Activated CD4-positive, alpha-beta memory T cell treated with anti-CD3 and anti-CD28 coated beads for 36 hours (primary cell): ENCODE results near the gene MOB4. TPM values are rescaled to one million over a fixed set of nuclear protein-coding genes. Genes with fewer than 3 reads are reported as not detected.
"Not testable (repeated sequence)": the region's sequence is repeated elsewhere in the genome, so short reads cannot be mapped to it uniquely, and the experiment has no call there.

Experiments used
- CTCF ChIA-PET: fragments of 350-600 bp; sonication (Branson Sonifier 250); formaldehyde crosslinking; loops from one replicate; lab custom pipeline; 2021; ENCODE audit warnings: antibody characterized with exemption, inconsistent platforms; lab: Charles Lee
- POLR2A ChIA-PET: fragments of 350-600 bp; sonication (Branson Sonifier 250); formaldehyde crosslinking; loops from one replicate; lab custom pipeline; 2021; ENCODE audit warnings: antibody characterized with exemption; lab: Charles Lee
- DNase-seq: peaks from one replicate; pipeline ENCODE4 v3.0.0-alpha.2; 2020
- H3K27ac Mint-ChIP-seq: one replicate; pipeline ENCODE4 v1.8.0; 2021; ENCODE audit warnings: mixed read lengths
- H3K27me3 Mint-ChIP-seq: one replicate; pipeline ENCODE4 v1.8.0; 2021; ENCODE audit warnings: mixed read lengths
- H3K36me3 Mint-ChIP-seq: one replicate; pipeline ENCODE4 v1.8.0; 2021; ENCODE audit warnings: mixed read lengths
- H3K4me1 Mint-ChIP-seq: one replicate; pipeline ENCODE4 v1.8.0; 2021; ENCODE audit warnings: low read depth, mixed read lengths
- H3K4me3 Mint-ChIP-seq: one replicate; pipeline ENCODE4 v1.8.0; 2021; ENCODE audit warnings: mild to moderate bottlenecking, mixed read lengths
- H3K9me3 Mint-ChIP-seq: one replicate; pipeline ENCODE4 v1.8.0; 2021; ENCODE audit warnings: mixed read lengths
- intact Hi-C: fragments of 100-400 bp; cut with micrococcal nuclease; formaldehyde crosslinking; loops from one replicate; pipeline ENCODE4 v1.15.1; 2023
- total RNA-seq, 2 experiments: library from RNA; stranded (reverse); gene quantifications; one replicate each; pipeline ENCODE4 v1.2.3, GENCODE V29; 2021

Gene MOB4
- total RNA-seq, 2 experiments from 2014 or later, result 18.9 to 19.5 TPM

- Mint-ChIP-seq H3K36me3 (peaks cover 10% of the 10 kb centered on the region), H3K4me1 (no peaks in the 10 kb centered on the region), H3K27me3 (no peaks in the 10 kb centered on the region), H3K9me3 (no peaks in the 10 kb centered on the region), H3K4me3 (no peak overlapping the region), H3K27ac (no peak overlapping the region)
- DNase-seq, result no peak
- intact Hi-C loops, result no loop called here
- ChIA-PET CTCF (no interaction called here), POLR2A (no interaction called here)
Measured at GRCh38 chr2:197555467-197555866, 39.6 kb downstream of the MOB4 start.

DNA sequence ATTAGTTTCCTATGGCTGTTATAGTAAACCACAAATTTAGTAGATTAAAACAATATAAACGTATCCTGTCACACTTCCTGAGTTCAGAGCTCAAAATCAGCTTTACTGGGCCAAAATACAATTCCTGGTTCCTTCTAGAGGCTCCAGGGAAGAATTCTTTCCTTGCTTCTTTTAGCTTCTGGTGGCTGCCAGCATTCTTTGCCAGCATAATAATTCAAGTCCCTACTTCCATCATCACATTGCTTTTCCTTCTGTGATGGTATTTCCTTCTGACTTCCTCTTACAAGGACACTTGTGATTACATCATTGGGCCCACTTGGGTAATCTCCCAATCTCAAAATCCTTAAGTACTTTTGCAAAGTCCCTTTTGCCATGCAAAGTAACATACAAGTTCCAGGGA is 40.6 kb downstream of the MOB4 start:
- no peaks in the 10 kb centered on the region for H3K27me3 Mint-ChIP-seq
- ChIA-PET CTCF (no interaction called here), POLR2A (no interaction called here)
- no peaks in the 10 kb centered on the region for H3K9me3 Mint-ChIP-seq
- no peaks in the 10 kb centered on the region for H3K4me1 Mint-ChIP-seq
- H3K4me3 Mint-ChIP-seq, result no peak overlapping the region
- peak overlapping the region; percentile 29 for H3K27ac Mint-ChIP-seq
- DNase-seq, result no peak
- intact Hi-C loops, result no loop called here
- H3K36me3 Mint-ChIP-seq, result peaks cover 10% of the 10 kb centered on the region

- H3K27ac Mint-ChIP-seq, result no peak overlapping the region
- intact Hi-C loops, result no loop called here
- no peaks in the 10 kb centered on the region for H3K27me3 Mint-ChIP-seq
- no peaks in the 10 kb centered on the region for H3K4me1 Mint-ChIP-seq
- H3K4me3 Mint-ChIP-seq, result no peak overlapping the region
- CTCF ChIA-PET, result no interaction called here
- H3K9me3 Mint-ChIP-seq, result peaks cover 5% of the 10 kb centered on the region
- peaks cover 14% of the 10 kb centered on the region for H3K36me3 Mint-ChIP-seq
- no peak for DNase-seq
- POLR2A ChIA-PET, result no interaction called here
Measured at GRCh38 chr2:197558393-197558792, 42.5 kb downstream of the MOB4 start.

GRCh38 chr2:197559681-197560080 is 43.8 kb downstream of the MOB4 start:
- no peaks in the 10 kb centered on the region for H3K27me3 Mint-ChIP-seq
- intact Hi-C loops, result no loop called here
- peaks cover 22% of the 10 kb centered on the region for H3K36me3 Mint-ChIP-seq
- ChIA-PET POLR2A (no interaction called here), CTCF (no interaction called here)
- H3K9me3 Mint-ChIP-seq, result peaks cover 5% of the 10 kb centered on the region
- no peaks in the 10 kb centered on the region for H3K4me1 Mint-ChIP-seq
- no peak overlapping the region for H3K27ac Mint-ChIP-seq
- no peak for DNase-seq
- no peak overlapping the region for H3K4me3 Mint-ChIP-seq

DNA sequence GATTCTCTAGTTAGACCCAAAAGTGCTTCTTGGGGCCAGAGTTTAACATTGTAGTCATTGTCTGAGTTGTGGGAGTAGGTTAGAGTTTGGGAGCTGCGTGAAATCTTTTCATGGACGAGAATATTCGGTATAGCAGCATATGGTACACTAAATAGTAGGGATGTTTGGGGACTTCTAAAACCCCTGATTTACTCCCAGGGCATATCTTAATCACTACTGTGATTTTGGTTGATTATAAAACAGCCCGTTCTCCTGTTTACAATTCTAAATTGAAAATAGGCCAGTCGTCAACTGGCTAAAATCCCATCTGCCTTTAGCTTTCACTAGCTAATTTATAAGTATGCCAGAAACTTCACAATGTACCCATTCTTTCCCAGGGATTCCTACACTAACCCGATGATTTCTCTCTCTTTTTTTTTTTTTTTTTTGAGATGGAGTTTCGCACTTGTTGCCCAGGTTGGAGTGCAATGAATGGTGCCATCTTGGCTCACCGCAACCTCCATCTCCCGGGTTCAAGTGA is 44.3 kb downstream of the MOB4 start:
- intact Hi-C loops, result no loop called here
- H3K4me3 Mint-ChIP-seq, result no peak overlapping the region

DNA sequence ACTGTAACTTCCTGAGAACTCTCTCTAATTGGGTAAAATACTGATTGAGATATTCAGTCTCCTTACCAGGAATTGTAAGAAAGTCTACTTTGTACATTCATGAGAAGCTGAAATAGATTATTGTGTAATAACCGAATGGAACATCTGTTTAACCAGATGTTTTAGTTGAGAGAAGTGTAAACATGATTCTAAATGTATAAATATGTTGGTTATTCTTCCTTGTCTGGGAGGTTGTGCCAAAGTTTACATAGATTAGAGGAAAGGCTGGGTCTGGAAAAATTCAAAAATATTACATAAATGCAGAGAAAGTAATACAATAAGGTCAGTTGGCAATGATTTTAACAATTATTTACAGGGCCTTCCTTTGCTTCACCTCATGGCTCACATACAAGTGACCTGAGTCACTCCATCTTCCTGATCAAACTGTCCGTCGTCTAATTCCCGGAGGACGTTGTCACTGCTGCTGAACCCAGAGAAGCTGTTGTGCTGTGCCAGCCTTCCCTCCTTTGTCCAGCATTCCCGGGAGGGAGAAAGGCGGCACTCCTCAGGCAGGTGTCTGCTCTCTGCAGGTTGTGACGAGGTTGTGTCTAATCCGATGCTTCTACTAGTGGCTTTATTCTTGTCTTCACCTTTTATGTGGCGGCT is 55.9 kb downstream of the MOB4 start:
- Mint-ChIP-seq H3K27me3 (no peaks in the 10 kb centered on the region), H3K4me3 (no peak overlapping the region), H3K27ac (no peak overlapping the region), H3K36me3 (peaks cover 26% of the 10 kb centered on the region), H3K4me1 (no peaks in the 10 kb centered on the region), H3K9me3 (peaks cover 31% of the 10 kb centered on the region)
- no peak for DNase-seq
- POLR2A ChIA-PET, result no interaction called here
- intact Hi-C loops, result no loop called here
- CTCF ChIA-PET, result no interaction called here

More for the DNA sequence above, 44.3 kb downstream of the MOB4 start:
- H3K36me3 Mint-ChIP-seq, result peaks cover 22% of the 10 kb centered on the region
- DNase-seq, result no peak
- peaks cover 5% of the 10 kb centered on the region for H3K9me3 Mint-ChIP-seq
- H3K27ac Mint-ChIP-seq, result no peak overlapping the region
- no peaks in the 10 kb centered on the region for H3K4me1 Mint-ChIP-seq
- ChIA-PET CTCF (no interaction called here), POLR2A (no interaction called here)
- H3K27me3 Mint-ChIP-seq, result no peaks in the 10 kb centered on the region

DNA sequence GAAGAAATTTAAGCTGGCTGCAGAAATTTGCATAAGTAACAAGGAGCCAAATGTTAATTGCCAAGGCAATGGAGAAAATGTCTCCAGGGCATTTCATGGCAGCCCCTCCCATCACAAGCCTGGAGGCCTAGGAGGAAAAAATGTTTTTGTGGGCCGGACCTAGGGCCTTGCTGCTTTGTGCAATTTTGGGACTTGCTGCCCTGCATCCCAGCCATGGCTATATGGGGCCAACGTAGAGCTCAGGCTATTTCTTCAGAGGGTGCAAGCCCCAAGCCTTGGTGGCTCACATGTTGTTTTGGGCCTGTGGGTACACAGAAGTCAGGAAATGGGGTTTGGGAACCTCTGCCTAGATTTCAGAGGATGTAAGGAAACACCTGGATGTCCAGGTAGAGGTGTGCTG is 57.7 kb downstream of the MOB4 start:
- intact Hi-C loops, result no loop called here
- H3K4me3 Mint-ChIP-seq, result no peak overlapping the region
- H3K27ac Mint-ChIP-seq, result no peak overlapping the region
- H3K36me3 Mint-ChIP-seq, result peaks cover 23% of the 10 kb centered on the region
- ChIA-PET POLR2A (no interaction called here), CTCF (no interaction called here)
- H3K4me1 Mint-ChIP-seq, result no peaks in the 10 kb centered on the region
- H3K27me3 Mint-ChIP-seq, result no peaks in the 10 kb centered on the region
- peaks cover 31% of the 10 kb centered on the region for H3K9me3 Mint-ChIP-seq
- DNase-seq, result no peak

DNA sequence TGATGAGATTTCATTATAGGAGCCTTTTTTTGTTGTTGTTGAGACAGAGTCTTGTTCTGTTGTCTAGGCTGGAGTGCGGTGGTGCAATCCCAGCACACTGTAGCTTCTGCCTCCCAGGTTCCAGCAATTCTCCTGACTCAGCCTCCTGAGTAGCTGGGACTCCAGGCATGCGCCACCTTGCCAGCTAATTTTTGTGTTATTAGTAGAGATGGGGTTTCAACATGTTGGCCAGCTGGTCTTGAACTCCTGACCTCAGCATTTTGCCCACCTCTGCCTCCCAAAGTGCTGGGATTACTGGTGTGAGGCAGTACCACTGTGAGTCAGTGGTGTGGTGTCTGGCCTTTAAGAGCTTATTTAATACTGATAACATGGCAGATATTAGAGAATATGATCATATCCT is 60.1 kb downstream of the MOB4 start:
- no peak overlapping the region for H3K4me3 Mint-ChIP-seq
- no peaks in the 10 kb centered on the region for H3K4me1 Mint-ChIP-seq
- H3K36me3 Mint-ChIP-seq, result peaks cover 23% of the 10 kb centered on the region
- POLR2A ChIA-PET, result no interaction called here
- no peak overlapping the region for H3K27ac Mint-ChIP-seq
- no peaks in the 10 kb centered on the region for H3K27me3 Mint-ChIP-seq
- CTCF ChIA-PET, result no interaction called here
- no peak for DNase-seq
- peaks cover 31% of the 10 kb centered on the region for H3K9me3 Mint-ChIP-seq
- intact Hi-C loops, result no loop called here

- H3K36me3 Mint-ChIP-seq, result peaks cover 23% of the 10 kb centered on the region
- peaks cover 31% of the 10 kb centered on the region for H3K9me3 Mint-ChIP-seq
- DNase-seq, result no peak
- ChIA-PET CTCF (no interaction called here), POLR2A (no interaction called here)
- no peak overlapping the region for H3K4me3 Mint-ChIP-seq
- no peaks in the 10 kb centered on the region for H3K27me3 Mint-ChIP-seq
- H3K27ac Mint-ChIP-seq, result no peak overlapping the region
- H3K4me1 Mint-ChIP-seq, result no peaks in the 10 kb centered on the region
- intact Hi-C loops, result no loop called here
Measured at GRCh38 chr2:197576631-197577030, 60.8 kb downstream of the MOB4 start.

GRCh38 chr2:197577446-197577845 is 61.6 kb downstream of the MOB4 start:
- intact Hi-C loops, result no loop called here
- Mint-ChIP-seq H3K27me3 (no peaks in the 10 kb centered on the region), H3K36me3 (peaks cover 15% of the 10 kb centered on the region), H3K27ac (no peak overlapping the region), H3K9me3 (peaks cover 28% of the 10 kb centered on the region), H3K4me1 (no peaks in the 10 kb centered on the region), H3K4me3 (no peak overlapping the region)
- no peak for DNase-seq
- CTCF ChIA-PET, result no interaction called here
- POLR2A ChIA-PET, result no interaction called here

DNA sequence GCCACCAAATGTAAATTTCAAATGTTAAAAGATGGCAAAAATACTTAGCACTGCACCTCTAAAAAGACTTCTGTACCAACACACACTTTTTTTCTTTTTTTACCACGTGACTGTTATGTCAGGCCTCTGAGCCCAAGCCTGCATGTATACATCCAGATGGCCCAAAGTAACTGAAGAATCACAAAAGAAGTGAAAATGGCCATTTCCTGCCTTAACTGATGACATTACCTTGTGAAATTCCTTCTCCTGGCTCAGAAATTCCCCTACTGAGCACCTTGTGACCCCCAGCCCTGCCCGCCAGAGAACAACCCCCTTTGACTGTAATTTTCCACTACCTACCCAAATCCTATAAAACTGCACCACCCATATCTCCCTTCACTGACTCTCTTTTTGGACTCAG is 62.4 kb downstream of the MOB4 start:
- intact Hi-C loops, DNase-seq, POLR2A ChIA-PET, H3K27ac Mint-ChIP-seq, H3K27me3 Mint-ChIP-seq, H3K36me3 Mint-ChIP-seq, H3K4me3 Mint-ChIP-seq, H3K4me1 Mint-ChIP-seq, CTCF ChIA-PET: not testable (repeated sequence)
- H3K9me3 Mint-ChIP-seq, result peaks cover 19% of the 10 kb centered on the region

DNA sequence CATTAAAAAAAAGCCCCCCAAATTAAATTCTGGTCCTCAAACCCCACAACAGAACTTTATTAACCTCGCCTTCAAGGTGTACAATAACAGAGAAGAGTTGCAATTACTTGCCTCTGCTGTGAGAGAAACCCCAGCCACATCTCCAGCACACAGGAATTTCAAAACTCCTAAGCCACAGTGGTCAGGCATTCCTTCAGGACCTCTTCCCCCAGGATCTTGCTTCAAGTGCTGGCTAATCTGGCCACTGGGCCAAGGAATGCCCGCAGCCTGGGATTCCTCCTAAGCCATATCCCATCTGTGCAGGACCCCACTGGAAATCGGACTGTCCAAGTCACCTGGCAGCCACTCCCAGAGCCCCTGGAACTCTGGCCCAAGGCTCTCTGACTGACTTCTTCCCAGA is 64.3 kb downstream of the MOB4 start:
- H3K27ac Mint-ChIP-seq, H3K27me3 Mint-ChIP-seq, H3K36me3 Mint-ChIP-seq, H3K4me3 Mint-ChIP-seq, POLR2A ChIA-PET, DNase-seq, intact Hi-C loops, CTCF ChIA-PET, H3K9me3 Mint-ChIP-seq, H3K4me1 Mint-ChIP-seq: not testable (repeated sequence)

DNA sequence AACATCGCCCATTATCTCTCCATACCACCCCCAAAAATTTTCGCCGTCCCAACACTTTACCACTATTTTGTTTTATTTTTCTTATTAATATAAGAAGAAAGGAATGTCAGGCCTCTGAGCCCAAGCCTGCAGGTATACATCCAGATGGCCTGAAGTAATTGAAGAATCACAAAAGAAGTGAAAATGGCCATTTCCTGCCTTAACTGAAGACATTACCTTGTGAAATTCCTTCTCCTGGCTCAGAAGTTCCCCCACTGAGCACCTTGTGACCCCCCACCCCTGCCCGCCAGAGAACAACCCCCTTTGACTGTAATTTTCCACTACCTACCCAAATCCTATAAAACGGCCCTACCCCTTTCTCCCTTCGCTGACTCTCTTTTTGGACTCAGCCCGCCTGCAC is 71.4 kb downstream of the MOB4 start:
- DNase-seq, intact Hi-C loops, H3K4me3 Mint-ChIP-seq, CTCF ChIA-PET, H3K27ac Mint-ChIP-seq, POLR2A ChIA-PET, H3K36me3 Mint-ChIP-seq, H3K9me3 Mint-ChIP-seq, H3K27me3 Mint-ChIP-seq, H3K4me1 Mint-ChIP-seq: not testable (repeated sequence)
